G401 (cell line): Measurements from ENCODE around the gene SYMPK. TPM values are rescaled to one million over a fixed set of nuclear protein-coding genes. Genes with fewer than 3 reads are reported as not detected.

ENCODE experiments used
- DNase-seq: peaks from one replicate; pipeline ENCODE4 v3.0.0-alpha.2; 2015; ENCODE audit warnings: low spot score
- in situ Hi-C: cut with HindIII; loops from 2 replicates; pipeline ENCODE4 v1.10.0; 2016; ENCODE audit warnings: low sequenced_read_pairs, mixed read lengths
- total RNA-seq: library from RNA; depleted of rRNA; stranded (reverse); fragments of >200 nt; shearing (Covaris generic); gene quantifications from 2 replicates; pipeline ENCODE4 v1.2.3, GENCODE V29; 2014

SYMPK gene
- total RNA-seq, 1 experiment from 2014 or later, result 136 TPM

DNA sequence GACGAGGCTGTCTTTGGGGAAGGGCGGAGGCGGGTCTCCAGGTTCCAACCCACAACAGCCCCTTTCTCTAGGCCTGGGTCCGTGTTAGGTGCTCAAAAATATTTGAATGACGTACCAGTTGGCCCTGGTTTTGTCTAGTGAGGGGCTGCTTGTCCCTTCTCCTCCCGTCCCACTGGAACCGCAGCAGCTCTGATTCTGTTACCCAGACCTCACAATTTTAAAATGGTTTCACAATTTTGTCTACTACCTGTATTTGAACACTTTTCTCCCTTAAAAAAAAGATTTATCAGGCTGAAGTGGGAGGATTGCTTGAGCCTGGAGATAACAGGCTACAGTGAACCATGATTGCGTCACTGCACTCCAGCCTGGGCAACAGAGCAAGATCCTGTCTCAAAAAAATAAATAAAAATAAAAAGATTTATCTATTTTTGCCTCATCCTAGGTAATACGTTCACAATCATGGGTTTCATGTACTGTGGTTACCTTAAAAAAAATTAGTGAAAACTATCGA is 24.3 kb upstream of the SYMPK start:
- in situ Hi-C loops, result no loop called here
- no peak for DNase-seq

- DNase-seq, result peak; percentile 95
- in situ Hi-C loops, result no loop called here
Observed at GRCh38 chr19:45886427-45887199, 23.7 kb upstream of the SYMPK start.

DNA sequence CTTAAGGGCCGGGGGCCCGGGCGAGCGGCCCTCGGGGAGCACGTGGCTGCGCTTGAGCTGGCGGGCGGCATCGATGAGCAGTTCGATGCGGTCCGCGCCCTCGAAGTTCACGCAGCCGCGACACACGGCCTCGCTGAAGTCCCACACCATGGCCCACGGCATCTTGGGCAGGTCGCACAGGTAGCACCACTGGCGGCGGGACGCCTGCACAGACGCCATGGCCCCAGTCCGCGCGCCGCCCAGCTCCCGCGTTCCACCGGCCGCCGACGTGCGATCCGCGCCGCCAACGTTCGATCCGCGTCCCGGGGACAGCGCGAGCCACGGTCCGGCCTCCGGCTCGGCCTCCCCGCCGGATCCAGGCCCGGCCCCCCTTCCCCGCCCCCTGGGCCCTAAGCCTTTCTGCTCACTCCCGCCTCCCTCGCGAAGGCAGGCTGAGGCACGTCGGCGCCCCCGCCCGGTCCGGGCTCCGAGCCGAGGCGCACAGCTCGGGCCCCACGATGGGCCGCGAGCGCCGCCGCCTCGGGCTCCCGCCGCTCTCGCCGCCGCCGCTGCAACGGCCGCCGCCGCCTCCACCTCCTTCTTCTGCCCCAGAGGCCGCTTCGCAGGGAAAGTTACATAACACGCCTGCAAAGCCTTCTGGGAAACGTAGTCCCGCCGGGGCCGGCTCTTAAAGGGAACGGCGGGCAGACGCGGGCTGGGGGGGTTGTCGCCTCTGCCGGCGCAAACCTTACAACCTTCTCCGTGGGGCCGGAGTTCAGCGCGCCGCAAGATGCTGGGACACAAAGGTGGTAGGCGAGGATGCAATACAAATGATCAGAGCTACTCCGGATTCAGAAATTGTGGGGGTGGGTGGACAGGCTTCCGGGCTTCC is 22.8 kb upstream of the SYMPK start, which contains the start of gene IRF2BP1:
Gene IRF2BP1, minus strand, starts transcription at position 586 of the 871 bp plus-strand sequence. Its CDS starts 367 bp downstream, at position 219.
- in situ Hi-C loops, result no loop called here
- DNase-seq, result peak; percentile 93

DNA sequence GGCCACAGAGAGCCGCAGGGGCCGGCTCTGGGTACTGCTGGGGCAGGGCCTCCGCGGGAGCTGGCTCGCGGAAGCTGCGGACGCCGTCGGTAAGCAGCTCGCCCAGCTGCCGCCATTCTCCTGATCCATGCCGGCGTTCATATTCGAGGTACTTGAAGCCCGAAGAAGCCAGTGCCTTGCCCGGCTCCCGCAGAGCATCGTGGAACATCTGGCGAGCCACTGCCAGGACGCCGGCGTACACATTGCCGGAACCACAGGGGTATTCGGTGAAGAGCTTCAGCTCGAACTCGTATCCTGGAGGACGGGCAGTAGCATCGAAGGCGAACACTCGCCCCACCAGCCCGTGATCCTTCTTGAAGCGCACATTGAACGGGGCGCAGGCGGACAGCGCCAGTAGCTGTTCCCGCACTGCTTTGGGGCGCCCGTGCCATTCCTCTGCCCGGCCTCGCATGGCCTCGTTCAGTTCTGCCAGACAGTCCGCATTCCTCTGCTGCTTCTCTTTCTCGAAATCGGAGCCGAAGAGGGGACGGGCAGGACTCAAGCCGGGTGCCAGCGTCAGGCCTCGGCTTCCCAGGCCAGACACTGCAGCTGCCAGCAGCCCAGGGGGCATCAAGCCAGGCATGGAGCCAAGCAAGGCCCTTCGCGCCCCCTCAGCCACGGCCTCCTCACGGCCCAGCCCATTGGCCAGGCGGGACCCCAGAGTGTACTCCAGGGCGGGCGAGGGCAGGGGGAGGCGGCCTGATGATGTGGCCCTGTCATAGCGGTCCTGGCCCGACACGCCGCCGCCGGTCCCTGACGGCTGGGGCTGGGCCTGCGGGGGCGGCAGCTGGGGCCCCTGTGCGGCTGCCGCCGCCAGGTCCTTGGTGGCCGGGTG is 22.0 kb upstream of the SYMPK start:
- in situ Hi-C loops, result no loop called here

GRCh38 chr19:45883881-45884681 is 21.1 kb upstream of the SYMPK start:
- in situ Hi-C loops, result no loop called here
- no peak for DNase-seq

More for the DNA sequence above, 22.0 kb upstream of the SYMPK start:
- DNase-seq, result no peak

DNA sequence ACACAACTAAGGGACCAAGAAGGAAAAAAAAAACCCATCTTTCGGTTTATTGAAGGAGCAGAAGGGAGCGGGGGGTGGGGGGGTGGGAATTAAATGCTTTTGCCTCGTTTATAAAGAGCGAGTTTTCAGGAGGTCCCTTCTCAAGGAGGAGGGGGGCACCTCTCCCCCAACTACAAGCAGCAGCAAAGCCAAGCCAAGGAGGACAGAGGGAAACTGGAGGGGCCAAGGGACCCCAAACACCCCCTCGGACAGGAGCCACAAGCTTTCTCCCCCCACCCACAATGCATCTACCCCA is 20.6 kb upstream of the SYMPK start:
- DNase-seq, result no peak
- in situ Hi-C loops, result no loop called here

GRCh38 chr19:45882652-45883585 is 20.0 kb upstream of the SYMPK start:
- DNase-seq, result peak; percentile 51
- in situ Hi-C loops, result no loop called here

DNA sequence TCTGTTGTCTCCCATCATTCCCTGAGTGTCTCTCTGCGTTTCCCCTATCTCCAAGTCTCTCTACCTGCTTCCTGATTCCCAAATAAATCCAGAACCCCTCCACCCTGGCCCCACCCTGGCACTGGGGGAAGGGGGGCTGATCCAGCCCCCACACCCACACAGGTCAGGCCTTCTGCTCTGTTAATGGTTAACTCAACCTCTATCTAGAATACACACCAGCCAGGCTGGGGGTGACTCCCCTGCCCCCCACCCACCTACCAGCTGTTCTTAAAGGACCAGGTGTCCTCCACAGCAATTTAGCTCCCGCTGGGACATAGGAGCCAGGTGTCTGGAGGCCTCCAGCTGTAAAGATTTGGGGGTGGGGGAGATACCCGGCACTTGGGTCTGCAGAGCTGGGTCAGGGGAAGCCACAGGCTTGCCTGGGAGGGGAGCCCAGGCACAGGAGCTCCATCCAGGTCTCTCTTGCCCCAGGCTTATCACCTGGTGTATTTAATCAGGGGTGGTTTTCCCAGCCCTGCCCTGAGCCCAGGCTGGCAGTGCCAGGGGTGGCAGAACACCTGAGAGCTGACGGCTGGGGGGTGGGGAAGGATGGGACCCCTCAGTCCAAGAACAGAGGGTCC is 19.1 kb upstream of the SYMPK start:
- no peak for DNase-seq
- in situ Hi-C loops, result no loop called here

DNA sequence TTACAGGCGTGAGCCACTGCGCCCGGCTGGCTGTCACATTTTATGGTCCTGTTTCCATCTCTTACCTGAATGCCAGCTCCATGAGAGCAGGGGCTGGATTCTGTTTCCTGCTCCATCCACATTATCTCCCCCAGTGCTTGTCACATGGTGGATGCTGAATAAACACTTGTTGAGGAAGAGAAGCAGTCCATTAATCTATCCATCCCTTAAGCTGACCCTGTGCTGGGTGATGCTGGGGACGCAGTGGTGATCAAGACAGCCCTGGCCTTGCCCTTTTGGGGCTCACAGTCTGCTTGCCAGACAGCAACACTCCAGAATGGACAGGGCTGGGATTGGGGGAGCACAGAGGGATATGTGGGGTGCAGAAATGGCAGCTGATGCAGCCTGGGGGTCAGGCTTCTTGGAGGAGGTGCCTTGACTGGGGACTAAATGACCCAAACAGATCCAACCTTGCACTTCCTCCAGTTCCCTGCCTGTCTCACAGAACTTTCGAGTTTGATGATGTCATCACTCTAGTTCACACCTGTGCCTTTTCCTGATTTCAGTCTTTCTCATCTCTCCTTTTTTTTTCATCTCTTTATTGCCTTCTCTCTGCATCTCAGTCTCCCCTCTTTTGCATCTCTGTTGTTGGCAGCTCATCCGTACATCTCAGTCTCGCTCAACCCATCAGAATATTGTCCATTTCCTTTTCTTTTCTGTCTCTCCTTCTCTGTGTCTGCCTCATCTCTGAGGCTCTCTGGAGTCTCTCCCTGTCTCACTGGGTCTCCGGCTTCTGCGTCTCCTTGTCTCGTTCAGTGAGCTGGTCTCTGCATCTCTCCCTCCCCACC is 18.3 kb upstream of the SYMPK start:
- in situ Hi-C loops, result no loop called here
- DNase-seq, result no peak

DNA sequence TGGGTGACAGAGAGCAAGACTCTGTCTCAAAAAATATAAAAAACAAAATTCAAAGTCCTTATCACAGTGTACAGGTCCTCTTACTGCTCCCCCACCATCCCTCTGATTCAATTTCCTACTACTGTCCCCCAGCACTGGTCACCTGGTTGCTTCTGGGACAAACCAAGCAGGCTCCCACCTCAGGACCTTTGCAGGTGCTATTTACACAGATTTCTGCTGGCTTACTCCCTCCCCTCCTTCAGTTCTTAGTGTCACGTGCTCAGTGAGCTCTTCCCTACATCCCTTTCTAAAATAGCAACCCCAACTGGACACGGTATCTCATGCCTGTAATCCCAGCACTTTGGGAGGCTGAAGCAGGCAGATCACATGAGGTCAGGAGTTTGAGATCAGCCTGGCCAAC is 17.0 kb upstream of the SYMPK start:
- DNase-seq, result no peak
- in situ Hi-C loops, result no loop called here

DNA sequence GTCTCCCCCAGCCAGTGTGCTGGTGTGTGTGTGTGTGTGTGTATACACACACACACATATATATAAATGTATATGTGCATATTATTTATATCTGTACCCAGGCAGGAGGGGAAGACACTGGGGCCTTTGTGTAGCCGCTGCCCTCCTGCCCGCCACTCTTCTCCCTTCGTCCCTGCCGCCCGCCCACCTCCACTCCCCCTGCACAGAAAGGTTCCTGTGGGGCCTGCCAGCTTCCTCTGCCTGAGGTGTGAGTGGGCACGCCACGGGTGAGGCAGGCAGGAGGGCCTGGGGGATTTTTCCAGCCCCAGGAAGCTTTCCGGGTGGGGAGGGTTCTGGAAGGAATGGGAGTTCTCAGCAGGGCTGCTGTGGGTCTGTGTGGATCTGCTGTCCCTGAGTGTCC is 16.1 kb upstream of the SYMPK start:
- no peak for DNase-seq
- in situ Hi-C loops, result no loop called here

- DNase-seq, result no peak
- in situ Hi-C loops, result no loop called here
Observed at GRCh38 chr19:45878043-45878794, 15.3 kb upstream of the SYMPK start.

- in situ Hi-C loops, result no loop called here
Observed at GRCh38 chr19:45876411-45877197, 13.7 kb upstream of the SYMPK start.

DNA sequence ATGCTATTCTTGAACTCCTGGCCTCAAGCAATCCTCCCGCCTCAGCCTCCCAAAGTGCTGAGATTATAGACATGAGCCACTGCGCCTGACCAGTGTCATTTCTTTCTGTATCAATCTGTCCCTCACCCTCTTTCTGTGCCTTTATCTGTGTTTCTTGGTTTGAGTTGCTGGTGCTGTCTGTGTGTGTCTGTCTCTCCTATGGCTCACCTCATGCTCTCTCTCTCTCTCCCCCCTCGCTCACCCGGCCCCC is 13.1 kb upstream of the SYMPK start:
- in situ Hi-C loops, result no loop called here

More at GRCh38 chr19:45876411-45877197, 13.7 kb upstream of the SYMPK start:
- no peak for DNase-seq

GRCh38 chr19:45874620-45874966 is 11.6 kb upstream of the SYMPK start:
- in situ Hi-C loops, result no loop called here
- DNase-seq, result no peak

More for the DNA sequence above, 13.1 kb upstream of the SYMPK start:
- DNase-seq, result no peak
